Measurements from ENCODE around the gene DPEP1. TPM values are rescaled to one million over a fixed set of nuclear protein-coding genes. Genes with fewer than 3 reads are reported as not detected.
"Not testable (repeated sequence)": the region's sequence is repeated elsewhere in the genome, so short reads cannot be mapped to it uniquely, and the experiment has no call there.

The DPEP1 gene
- total RNA-seq, 1 donor from 2014 or later = not detected

GRCh38 chr16:89634463-89635385 is 21.3 kb downstream of the DPEP1 start:
- intact Hi-C loops (cut with micrococcal nuclease) = not testable (repeated sequence)

GRCh38 chr16:89636663-89637062 is 23.2 kb downstream of the DPEP1 start:
- DNase-seq (no peak), ATAC-seq (no peak)
- intact Hi-C loops (cut with micrococcal nuclease) = no loop called here

More at GRCh38 chr16:89634463-89635385, 21.3 kb downstream of the DPEP1 start:
- not testable (repeated sequence) for DNase-seq, ATAC-seq

- DNase-seq = no peak
- intact Hi-C loops (cut with micrococcal nuclease) = no loop called here
- ATAC-seq = no peak
These were observed 23.9 kb downstream of the DPEP1 start for GRCh38 chr16:89637379-89637778.

GRCh38 chr16:89638455-89638854 is 25.0 kb downstream of the DPEP1 start:
- no peak for ATAC-seq
- DNase-seq = no peak
- intact Hi-C loops (cut with micrococcal nuclease) = no loop called here

GRCh38 chr16:89639385-89639784 is 25.9 kb downstream of the DPEP1 start:
- no peak for ATAC-seq
- DNase-seq = no peak
- intact Hi-C loops (cut with micrococcal nuclease) = no loop called here

- DNase-seq (no peak), ATAC-seq (no peak)
- intact Hi-C loops (cut with micrococcal nuclease) = no loop called here
These were observed 28.1 kb downstream of the DPEP1 start for GRCh38 chr16:89641458-89642119.

GRCh38 chr16:89642574-89642973 is 29.1 kb downstream of the DPEP1 start:
- intact Hi-C loops (cut with micrococcal nuclease) = no loop called here
- DNase-seq (no peak), ATAC-seq (no peak)

GRCh38 chr16:89643769-89644300 is 30.4 kb downstream of the DPEP1 start:
- DNase-seq = no peak
- intact Hi-C loops (cut with micrococcal nuclease) = no loop called here
- no peak for ATAC-seq

- ATAC-seq = no peak
- intact Hi-C loops (cut with micrococcal nuclease) = no loop called here
- DNase-seq = no peak
These were observed 31.7 kb downstream of the DPEP1 start for GRCh38 chr16:89645122-89645521.

GRCh38 chr16:89646270-89646669 is 32.8 kb downstream of the DPEP1 start:
- no peak for DNase-seq
- no peak for ATAC-seq
- intact Hi-C loops (cut with micrococcal nuclease) = no loop called here

- DNase-seq (no peak), ATAC-seq (no peak)
- intact Hi-C loops (cut with micrococcal nuclease) = no loop called here
These were observed 33.5 kb downstream of the DPEP1 start for GRCh38 chr16:89646906-89647305.

GRCh38 chr16:89651584-89651983 is 38.1 kb downstream of the DPEP1 start:
- intact Hi-C loops (cut with micrococcal nuclease) = no loop called here
- no peak for DNase-seq
- no peak for ATAC-seq

GRCh38 chr16:89653656-89654295 is 40.3 kb downstream of the DPEP1 start:
- ATAC-seq = no peak
- intact Hi-C loops (cut with micrococcal nuclease) = no loop called here

GRCh38 chr16:89655062-89655643 is 41.7 kb downstream of the DPEP1 start:
- DNase-seq (no peak), ATAC-seq (no peak)
- intact Hi-C loops (cut with micrococcal nuclease) = no loop called here

More at GRCh38 chr16:89653656-89654295, 40.3 kb downstream of the DPEP1 start:
- DNase-seq = no peak

- ATAC-seq (no peak), DNase-seq (no peak)
- intact Hi-C loops (cut with micrococcal nuclease) = no loop called here
These were observed 43.1 kb downstream of the DPEP1 start for GRCh38 chr16:89656435-89657121.

- ATAC-seq = peak; percentile 98
- intact Hi-C loops (cut with micrococcal nuclease) = no loop called here
These were observed 44.2 kb downstream of the DPEP1 start, which contains the start of the genes CHMP1A and SPATA33 for GRCh38 chr16:89657442-89658220. CHMP1A (minus strand) TSS chr16:89657708; CDS start chr16:89657588, 120 bp downstream. SPATA33 (plus strand) TSS chr16:89657836; CDS start chr16:89657912, 76 bp downstream.

GRCh38 chr16:89658221-89658879 is 44.9 kb downstream of the DPEP1 start:
- DNase-seq = no peak
- intact Hi-C loops (cut with micrococcal nuclease) = no loop called here
- no peak for ATAC-seq

More at GRCh38 chr16:89657442-89658220, 44.2 kb downstream of the DPEP1 start, which contains the start of the genes CHMP1A and SPATA33:
- DNase-seq = peak; percentile 94

Measured in left ventricle myocardium superior (tissue), 1 donor.